ENCODE results near the gene NEK7.
"Not testable (repeated sequence)": the region's sequence is repeated elsewhere in the genome, so short reads cannot be mapped to it uniquely, and the experiment has no call there.

Gene NEK7

DNA sequence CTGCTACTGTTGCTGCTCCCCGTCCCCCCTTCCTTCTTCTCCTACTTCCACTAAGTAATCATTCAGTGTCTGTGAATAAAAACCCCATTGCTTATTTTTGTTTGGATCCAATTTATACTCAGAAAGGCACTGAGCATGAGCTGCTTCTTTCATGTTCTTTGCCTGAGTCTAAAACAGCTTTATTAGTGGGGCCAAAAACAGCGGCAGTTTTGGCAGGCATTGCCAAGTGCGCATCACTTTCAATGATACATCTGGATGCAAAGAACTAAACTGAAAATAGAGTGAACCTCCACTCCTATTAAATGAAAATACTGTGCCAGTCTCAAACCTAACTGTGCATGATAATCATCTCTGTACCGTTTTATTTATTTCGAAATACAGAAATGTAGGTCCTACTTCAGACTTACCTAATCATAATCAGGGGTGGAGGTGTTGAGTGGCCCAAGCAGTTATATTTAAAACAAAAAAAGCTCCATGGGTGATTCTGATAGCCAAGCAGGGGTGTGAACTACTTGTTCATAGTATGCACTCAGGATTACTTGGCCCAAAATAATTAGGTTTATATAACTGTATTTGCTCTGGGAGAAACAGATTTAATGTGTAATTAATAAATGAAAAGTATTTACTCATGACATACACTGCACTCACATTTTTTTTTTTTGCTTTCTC, 48.4 kb downstream of the NEK7 start:
- no peak for DNase-seq (ENCODE audit: low read depth)

DNA sequence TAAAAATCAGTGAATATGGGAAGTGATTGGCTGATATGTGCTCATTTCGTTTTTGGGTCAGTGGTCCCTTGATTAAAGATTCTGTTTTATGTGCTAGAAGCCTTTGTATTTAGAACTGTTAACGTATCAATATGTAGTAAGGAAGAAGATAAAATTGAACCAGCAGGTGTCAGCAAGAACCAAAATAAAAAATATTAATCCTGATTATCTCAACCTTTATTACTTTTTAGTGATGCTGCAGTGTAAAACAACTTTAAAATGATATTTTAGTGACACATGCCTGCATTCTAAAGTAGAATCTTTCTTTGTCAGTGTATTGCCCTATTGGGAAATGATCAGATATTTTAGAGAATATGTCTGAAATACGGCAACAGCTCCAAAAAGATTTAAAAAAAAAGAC, 49.5 kb downstream of the NEK7 start:
- DNase-seq (ENCODE audit: low read depth), result no peak

GRCh38 chr1:198211696-198212095, 54.9 kb downstream of the NEK7 start:
- no peak for DNase-seq (ENCODE audit: low read depth)

DNA sequence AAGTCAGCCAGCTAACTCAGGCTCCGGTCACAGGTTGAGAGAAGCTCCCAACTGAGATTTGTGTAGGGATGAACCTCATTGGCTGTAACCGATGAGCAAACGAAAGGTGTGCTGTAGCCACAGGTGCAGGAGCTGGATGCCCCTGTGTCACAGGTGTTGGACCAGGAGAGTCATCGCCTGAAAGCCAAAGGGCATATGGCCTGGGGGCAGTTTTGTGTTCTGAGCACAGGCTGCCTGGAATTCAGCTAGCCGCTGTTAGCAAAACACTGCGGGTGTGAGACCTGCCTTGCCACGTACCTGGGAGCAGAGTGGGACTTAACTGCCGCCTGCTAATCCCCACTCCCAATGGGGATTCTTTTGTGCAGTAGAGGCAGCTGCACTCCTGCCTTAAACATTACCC, 55.3 kb downstream of the NEK7 start:
- DNase-seq (ENCODE audit: low read depth), result no peak

GRCh38 chr1:198212675-198213074, 55.9 kb downstream of the NEK7 start:
- no peak for DNase-seq (ENCODE audit: low read depth)

- DNase-seq (ENCODE audit: low read depth), result no peak
Measured at GRCh38 chr1:198214924-198215323, 58.1 kb downstream of the NEK7 start.

GRCh38 chr1:198220428-198220827, 63.6 kb downstream of the NEK7 start:
- no peak for DNase-seq (ENCODE audit: low read depth)

GRCh38 chr1:198227010-198227409, 70.2 kb downstream of the NEK7 start:
- DNase-seq (ENCODE audit: low read depth), result not testable (repeated sequence)

DNA sequence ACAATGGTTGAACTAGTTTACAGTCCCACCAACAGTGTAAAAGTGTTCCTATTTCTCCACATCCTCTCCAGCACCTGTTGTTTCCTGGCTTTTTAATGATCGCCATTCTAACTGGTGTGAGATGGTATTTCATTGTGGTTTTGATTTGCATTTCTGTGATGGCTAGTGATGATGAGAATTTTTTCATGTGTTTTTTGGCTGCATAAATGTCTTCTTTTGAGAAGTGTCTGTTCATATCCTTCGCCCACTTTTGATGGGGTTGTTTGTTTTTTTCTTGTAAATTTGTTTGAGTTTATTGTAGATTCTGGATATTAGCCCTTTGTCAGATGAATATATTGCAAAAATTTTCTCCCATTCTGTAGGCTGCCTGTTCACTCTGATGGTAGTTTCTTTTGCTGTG, 70.7 kb downstream of the NEK7 start:
- not testable (repeated sequence) for DNase-seq (ENCODE audit: low read depth)

GRCh38 chr1:198228925-198229324, 72.1 kb downstream of the NEK7 start:
- DNase-seq (ENCODE audit: low read depth), result no peak

- DNase-seq (ENCODE audit: low read depth), result no peak
Measured at GRCh38 chr1:198231779-198232178, 75.0 kb downstream of the NEK7 start.

- DNase-seq (ENCODE audit: low read depth), result no peak
Measured at GRCh38 chr1:198232378-198232777, 75.6 kb downstream of the NEK7 start.

- DNase-seq (ENCODE audit: low read depth), result no peak
Measured at GRCh38 chr1:198232940-198233675, 76.3 kb downstream of the NEK7 start.

DNA sequence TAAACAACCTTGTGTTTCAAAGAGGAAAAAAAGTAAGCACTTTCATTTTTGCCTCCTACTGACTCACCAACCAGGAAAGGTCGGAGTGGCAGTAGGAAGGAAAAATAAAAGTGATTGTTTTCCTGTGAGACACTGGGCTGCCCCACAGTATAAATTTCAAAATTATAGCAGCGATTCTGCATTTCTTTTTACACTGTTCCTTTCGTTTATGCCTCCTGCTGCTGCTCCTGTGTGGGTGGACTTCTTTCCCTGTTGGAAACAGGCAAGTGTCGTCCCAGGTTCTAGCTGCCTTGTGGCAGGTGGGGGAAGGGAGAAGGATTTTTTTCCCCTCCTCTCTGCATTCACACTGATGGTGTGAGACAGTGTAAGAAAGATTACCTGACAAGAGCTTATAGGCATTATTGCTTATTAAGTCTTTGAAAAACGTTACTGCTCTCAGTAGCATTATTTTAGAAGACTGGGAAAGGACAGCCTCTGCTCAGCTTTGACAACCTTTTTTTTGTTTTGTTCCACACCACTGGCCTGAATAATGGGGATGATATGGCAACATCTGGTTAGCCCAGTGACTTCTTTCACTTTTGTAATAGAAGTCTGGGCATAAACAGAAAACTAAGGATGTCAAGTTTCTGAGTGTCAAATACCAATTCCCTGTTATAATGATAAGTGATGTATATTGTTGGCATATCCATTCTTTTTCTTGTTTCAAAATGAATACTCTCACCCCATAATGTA, 77.9 kb downstream of the NEK7 start:
- no peak for DNase-seq (ENCODE audit: low read depth)

GRCh38 chr1:198238121-198238520, 81.3 kb downstream of the NEK7 start:
- peak; percentile 55 for DNase-seq (ENCODE audit: low read depth)

GRCh38 chr1:198241553-198241952, 84.8 kb downstream of the NEK7 start:
- DNase-seq (ENCODE audit: low read depth), result no peak

- no peak for DNase-seq (ENCODE audit: low read depth)
Measured at GRCh38 chr1:198244772-198245171, 88.0 kb downstream of the NEK7 start.

- DNase-seq (ENCODE audit: low read depth), result no peak
Measured at GRCh38 chr1:198245379-198245778, 88.6 kb downstream of the NEK7 start.

DNA sequence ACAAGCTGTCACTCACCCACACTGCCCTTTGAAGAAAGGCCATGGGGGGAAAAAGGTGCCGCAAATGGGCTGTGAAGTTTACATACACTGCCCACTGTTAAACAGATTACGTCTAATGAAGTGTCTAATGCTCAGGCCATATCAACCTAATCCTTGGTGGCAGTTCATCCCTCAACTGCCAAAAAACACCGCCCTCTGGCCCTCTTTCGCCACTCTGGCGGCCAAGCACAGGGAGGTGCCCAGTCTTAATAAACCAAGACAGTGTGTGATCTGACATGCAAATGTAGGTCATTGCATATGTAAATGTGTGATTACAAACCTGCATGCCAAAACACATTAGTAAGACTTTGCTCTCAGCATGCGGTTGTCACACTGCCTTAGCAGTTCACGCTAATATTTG, 89.5 kb downstream of the NEK7 start:
- no peak for DNase-seq (ENCODE audit: low read depth)

GRCh38 chr1:198253259-198253658, 96.5 kb downstream of the NEK7 start:
- DNase-seq (ENCODE audit: low read depth), result no peak

DNA sequence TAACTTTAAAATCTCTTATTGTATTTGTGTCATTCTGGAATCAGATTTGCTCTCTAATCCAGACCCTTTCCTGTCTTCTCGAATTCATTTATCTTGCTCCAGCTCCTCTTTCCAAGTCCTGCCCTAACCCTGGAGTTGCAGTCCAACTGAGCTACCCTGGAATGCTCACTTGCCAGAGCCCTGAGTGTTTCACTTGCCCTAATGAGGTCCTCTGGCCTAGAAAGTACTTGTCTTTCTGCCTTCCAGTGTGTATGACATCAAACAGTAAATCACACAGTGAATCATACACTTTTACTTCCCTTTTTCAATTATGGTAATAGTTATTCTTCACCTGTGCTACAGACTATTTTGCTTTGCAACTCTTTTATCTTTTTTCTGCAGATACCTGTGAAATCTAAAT, 96.9 kb downstream of the NEK7 start:
- no peak for DNase-seq (ENCODE audit: low read depth)

DNA sequence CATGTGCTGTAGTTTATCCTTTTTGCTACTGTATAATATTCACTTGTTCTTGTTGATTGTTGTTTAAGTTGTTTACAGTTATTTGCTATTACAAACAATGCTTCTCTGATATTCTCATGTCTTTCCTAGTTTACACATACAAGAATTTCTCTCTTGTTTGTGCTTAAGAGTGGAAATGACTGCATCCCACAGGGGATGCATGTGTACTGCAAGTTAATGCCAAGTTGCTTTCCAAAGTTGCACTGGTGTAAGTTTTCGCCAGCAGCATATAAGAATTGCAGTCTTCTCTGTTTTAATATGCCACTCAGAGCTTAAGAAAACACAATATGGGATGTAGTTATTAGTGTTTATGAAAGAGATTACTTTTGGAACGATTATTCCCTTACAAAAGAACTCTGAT, 97.7 kb downstream of the NEK7 start:
- no peak for DNase-seq (ENCODE audit: low read depth)

DNA sequence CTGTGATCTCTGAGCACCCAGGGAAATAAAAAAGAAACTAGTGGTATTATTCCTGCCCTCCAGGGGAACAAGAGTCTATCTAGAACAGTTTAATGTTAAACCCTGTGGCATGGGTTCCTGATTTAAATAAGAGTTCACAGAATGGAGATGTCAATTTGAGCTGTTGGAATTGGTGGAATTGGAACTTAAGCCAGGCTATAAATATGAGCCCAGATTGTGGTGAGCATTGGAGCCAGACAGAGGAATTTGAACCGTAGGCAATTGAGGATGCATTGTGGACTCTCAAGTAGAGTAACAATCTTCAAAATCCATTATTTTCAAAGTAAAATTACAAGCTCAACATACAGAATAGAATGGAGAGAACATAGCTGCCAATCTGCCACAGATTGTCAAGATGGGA, 98.2 kb downstream of the NEK7 start:
- no peak for DNase-seq (ENCODE audit: low read depth)

All from CMK (cell line).